HepG2 (cell line): ENCODE results near the gene AGT. TPM values are rescaled to one million over a fixed set of nuclear protein-coding genes. Genes with fewer than 3 reads are reported as not detected.

ENCODE experiments used
- CEBPB ChIP-seq: IDR thresholded peaks from 2 replicates; pipeline ENCODE4 v1.6.1; 2011; ENCODE audit warnings: low read depth, low read length, improper control_type of control experiment, borderline replicate concordance
- CEBPG ChIP-seq: IDR thresholded peaks from 2 replicates; pipeline ENCODE4 v1.6.1; 2016
- CTCF ChIP-seq: sonication (generic); formaldehyde crosslinking; IDR thresholded peaks from 2 replicates; pipeline ENCODE4 v1.5.0; 2020; ENCODE audit warnings: mild to moderate bottlenecking, missing genetic modification reagents, moderate library complexity
- FOXJ3 ChIP-seq: sonication (generic); formaldehyde crosslinking; IDR thresholded peaks from 2 replicates; pipeline ENCODE4 v1.4.0; 2020; ENCODE audit warnings: missing genetic modification reagents, mild to moderate bottlenecking, borderline replicate concordance
- FOXP4 ChIP-seq: sonication (generic); formaldehyde crosslinking; IDR thresholded peaks from 2 replicates; pipeline ENCODE4 v1.4.0; 2020; ENCODE audit warnings: missing genetic modification reagents
- HNF4G ChIP-seq, 2 experiments: sonication (generic) in 1 of 2; formaldehyde crosslinking in 1 of 2; IDR thresholded peaks; 2 replicates each; pipeline versions ENCODE4 v1.4.0 to v1.6.1; 2011 to 2020; ENCODE audit warnings: borderline replicate concordance in 2 of 2, low read depth in 2 of 2, mild to moderate bottlenecking in 2 of 2, low read length in 1 of 2, missing genetic modification reagents in 1 of 2, moderate library complexity in 1 of 2
- HNRNPK ChIP-seq: fragments of 200-400 bp; formaldehyde crosslinking; IDR thresholded peaks from 2 replicates; pipeline ENCODE4 v1.6.1; 2018; ENCODE audit warnings: low read length, low read depth, moderate library complexity, mild to moderate bottlenecking; ENCODE audit not compliant: poor library complexity, severe bottlenecking
- MED1 ChIP-seq: sonication (generic); formaldehyde crosslinking; IDR thresholded peaks from 2 replicates; pipeline ENCODE4 v1.4.0; 2020; ENCODE audit warnings: missing genetic modification reagents
- MIXL1 ChIP-seq: IDR thresholded peaks from 2 replicates; pipeline ENCODE4 v1.6.1; 2016
- MLX ChIP-seq: IDR thresholded peaks from 2 replicates; pipeline ENCODE4 v1.6.1; 2016
- RBAK ChIP-seq: sonication (generic); formaldehyde crosslinking; IDR thresholded peaks from 2 replicates; pipeline ENCODE4 v1.5.1; 2020; ENCODE audit warnings: mild to moderate bottlenecking, missing genetic modification reagents
- TCF7 ChIP-seq: sonication (generic); IDR thresholded peaks from 2 replicates; pipeline ENCODE4 v1.6.1; 2016; ENCODE audit warnings: antibody characterized with exemption, low read depth
- ZFP41 ChIP-seq: sonication (generic); formaldehyde crosslinking; IDR thresholded peaks from 2 replicates; pipeline ENCODE4 v1.4.0; 2020; ENCODE audit warnings: mild to moderate bottlenecking, missing genetic modification reagents, borderline replicate concordance
- ZFP90 ChIP-seq: sonication (generic); formaldehyde crosslinking; IDR thresholded peaks from 2 replicates; pipeline ENCODE4 v1.8.0; 2022; ENCODE audit warnings: missing genetic modification reagents, mild to moderate bottlenecking, inconsistent platforms, borderline replicate concordance
- ZFY ChIP-seq: sonication (generic); formaldehyde crosslinking; IDR thresholded peaks from 2 replicates; pipeline ENCODE4 v1.4.0; 2020; ENCODE audit warnings: missing genetic modification reagents
- ZNF503 ChIP-seq: sonication (generic); formaldehyde crosslinking; IDR thresholded peaks from 2 replicates; pipeline ENCODE4 v1.4.0; 2020; ENCODE audit warnings: missing genetic modification reagents
- ZNF543 ChIP-seq: sonication (generic); formaldehyde crosslinking; IDR thresholded peaks from 2 replicates; pipeline ENCODE4 v1.4.0; 2020; ENCODE audit warnings: mild to moderate bottlenecking, missing genetic modification reagents
- ZNF574 ChIP-seq: sonication (generic); formaldehyde crosslinking; IDR thresholded peaks from 2 replicates; pipeline ENCODE4 v1.4.0; 2020; ENCODE audit warnings: missing genetic modification reagents
- polyA plus RNA-seq, 8 experiments: library from polyadenylated mRNA; depleted of rRNA in 3 of 8; stranded (reverse) in 7 of 8; unstranded in 1 of 8; fragments of >200 nt; fragmentation: Illumina TruSeq in 4 of 8; extraction: Trizol in 4 of 8; gene quantifications; 2 replicates each; pipeline versions ENCODE4 v1.2.1 to v1.2.3, GENCODE V29; 2011 to 2016; ENCODE audit warnings: low read depth in 4 of 8, missing spikeins in 1 of 8, mixed read lengths in 1 of 8; ENCODE audit not compliant: insufficient read depth in 1 of 8
- total RNA-seq, 5 experiments: library from RNA; depleted of rRNA; stranded (reverse); fragments of >200 nt; fragmentation: Illumina TruSeq; extraction: Trizol; gene quantifications; 2 replicates each; pipeline ENCODE4 v1.2.3, GENCODE V29; 2016; ENCODE audit warnings: low read depth in 1 of 5

AGT gene
- total and polyA plus RNA-seq, 2 of the 13 experiments (the other 11 are each of a cell fraction or from before 2014, with no cell fraction given), result 892 to 2,071 TPM

GRCh38 chr1:230715510-230715909 lies 1.6 kb upstream of the AGT start (continued):
- peak; percentile 49; the same call in 1 of the 2 replicates for TF ChIP-seq ZFP90
- TF ChIP-seq RBAK (CRISPR knock-in tag), result peak; percentile 90
- no peak for TF ChIP-seq MLX (CRISPR knock-in tag)
- no peak for TF ChIP-seq HNRNPK
- peak; percentile 32; the same call in 1 of the 2 replicates for TF ChIP-seq ZFY
- TF ChIP-seq ZNF543, result no peak
- no peak for TF ChIP-seq ZFP41 (CRISPR knock-in tag)
- no peak for TF ChIP-seq ZNF503 (CRISPR knock-in tag)
- no peak for TF ChIP-seq ZNF574 (CRISPR knock-in tag)
- TF ChIP-seq FOXJ3 (CRISPR knock-in tag), result 0 out of 2 replicates have a peak, but pooled peaks have one; percentile 37
- peak; percentile 79 for TF ChIP-seq CTCF (CRISPR knock-in tag)
- 0 out of 2 replicates have a peak, but pooled peaks have one; percentile 28 for TF ChIP-seq TCF7
- TF ChIP-seq CEBPB, result peak; percentile 78
- TF ChIP-seq MIXL1 (CRISPR knock-in tag), result 0 out of 2 replicates have a peak, but pooled peaks have one; percentile 19
- 0 out of 2 replicates have a peak, but pooled peaks have one; percentile 5 for TF ChIP-seq HNF4G (IDR thresholded peaks at IDR 0.05; ENCODE audit: borderline replicate concordance, low read depth, low read length)
- TF ChIP-seq HNF4G (CRISPR knock-in tag; IDR thresholded peaks at IDR 0.05; ENCODE audit: borderline replicate concordance, low read depth), result no peak
- peak; percentile 56; the same call in 1 of the 2 replicates for TF ChIP-seq MED1
- TF ChIP-seq CEBPG, result peak; percentile 89
- TF ChIP-seq FOXP4 (CRISPR knock-in tag), result 0 out of 2 replicates have a peak, but pooled peaks have one; percentile 20
